Smooth muscle cell (in vitro differentiated cells): ENCODE data around the gene NID2. TPM values are rescaled to one million over a fixed set of nuclear protein-coding genes. Genes with fewer than 3 reads are reported as not detected.

Experiments used
- DNase-seq: peaks from one replicate; lab custom pipeline; 2025; ENCODE audit not compliant: unreplicated experiment; lab: John Stamatoyannopoulos, UW
- H2AFZ ChIP-seq: fragments of 200-600 bp; sonication (generic); 2 replicates; pipeline ENCODE4 v1.6.0; 2016; ENCODE audit warnings: antibody characterized with exemption, low read depth, mild to moderate bottlenecking
- H3F3A ChIP-seq: fragments of 200-600 bp; sonication (generic); 2 replicates; pipeline ENCODE4 v1.6.0; 2017; ENCODE audit warnings: antibody characterized with exemption, low read depth
- H3K27ac ChIP-seq: fragments of 200-600 bp; sonication (generic); 2 replicates; pipeline ENCODE4 v1.5.1; 2016; ENCODE audit warnings: low read depth, mild to moderate bottlenecking
- H3K27me3 ChIP-seq: fragments of 200-600 bp; sonication (generic); 2 replicates; pipeline ENCODE4 v1.6.1; 2016; ENCODE audit warnings: low read depth, mild to moderate bottlenecking
- H3K36me3 ChIP-seq: fragments of 200-600 bp; sonication (generic); 2 replicates; pipeline ENCODE4 v1.5.1; 2016; ENCODE audit warnings: low read depth
- H3K4me1 ChIP-seq: fragments of 200-600 bp; sonication (generic); 2 replicates; pipeline ENCODE4 v1.5.1; 2016; ENCODE audit warnings: low read depth
- H3K4me2 ChIP-seq: fragments of 200-600 bp; sonication (generic); 2 replicates; pipeline ENCODE4 v1.6.0; 2016; ENCODE audit warnings: mild to moderate bottlenecking
- H3K4me3 ChIP-seq: fragments of 200-600 bp; sonication (generic); 2 replicates; pipeline ENCODE4 v1.5.1; 2016; ENCODE audit warnings: mild to moderate bottlenecking
- H3K79me2 ChIP-seq: fragments of 200-600 bp; sonication (generic); 2 replicates; pipeline ENCODE4 v1.6.0; 2016; ENCODE audit warnings: low read depth, mild to moderate bottlenecking
- H3K9ac ChIP-seq: fragments of 200-600 bp; sonication (generic); 2 replicates; pipeline ENCODE4 v1.6.0; 2016; ENCODE audit warnings: low read depth
- H3K9me3 ChIP-seq: fragments of 200-600 bp; sonication (generic); replicated peaks from 2 replicates; pipeline ENCODE4 v1.5.1; 2016; ENCODE audit warnings: low read depth
- H4K20me1 ChIP-seq: fragments of 200-600 bp; sonication (generic); 2 replicates; pipeline ENCODE4 v1.6.0; 2016; ENCODE audit warnings: low read depth
- CTCF ChIP-seq: fragments of 200-600 bp; sonication (generic); IDR thresholded peaks from 2 replicates; pipeline ENCODE4 v1.5.1; 2017; ENCODE audit warnings: borderline replicate concordance, mild to moderate bottlenecking, antibody characterized with exemption; ENCODE audit not compliant: insufficient read depth, poor library complexity, severe bottlenecking
- WGBS: methylation state at CpG from one replicate; pipeline ENCODE4 v1.1.7; 2016; ENCODE audit warnings: low lambda C conversion rate; 5-methylcytosine and 5-hydroxymethylcytosine counted together
- polyA plus RNA-seq: library from polyadenylated mRNA; unstranded; fragments of >200 nt; fragmentation: Nextera tagmentation; extraction: Ambion mirVana; gene quantifications from 2 replicates; pipeline ENCODE4 v1.2.1, GENCODE V29; 2016
- total RNA-seq: library from RNA; depleted of rRNA; stranded (reverse); fragments of >200 nt; gene quantifications from 2 replicates; pipeline ENCODE4 v1.2.3, GENCODE V29; 2014

Gene NID2
- total and polyA plus RNA-seq, 2 experiments from 2014 or later = 196 to 229 TPM

DNA sequence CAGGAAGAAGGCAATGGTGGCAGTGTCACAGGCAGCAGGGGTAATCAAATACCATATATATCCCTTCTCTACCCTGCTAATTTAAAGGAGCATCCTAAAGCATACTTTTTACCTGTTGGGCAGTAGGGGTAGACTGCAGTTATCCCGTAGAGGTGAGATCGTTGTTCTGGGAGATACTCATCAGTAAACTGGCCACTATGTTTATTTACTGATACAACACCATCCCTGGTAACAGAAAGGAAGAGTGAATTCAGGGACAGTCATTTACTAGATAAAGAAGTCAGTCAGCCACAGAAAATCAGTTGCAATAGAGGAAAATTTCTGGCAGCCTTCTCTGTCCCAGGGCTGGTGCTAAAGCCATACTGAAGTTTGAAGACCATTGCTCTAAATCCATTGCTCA lies 63.2 kb downstream of the NID2 start:
- no peak for TF ChIP-seq CTCF
- no peak overlapping the region for H3K4me2 ChIP-seq
- H3K9me3 ChIP-seq = no peaks in the 10 kb centered on the region
- no peak overlapping the region for H3K4me3 ChIP-seq
- no peak overlapping the region for H2AFZ ChIP-seq
- 84% methylated on average over 2 of the region's 2 CpGs for WGBS
- H3F3A ChIP-seq = peaks cover 23% of the 10 kb centered on the region
- H3K36me3 ChIP-seq = peaks cover 54% of the 10 kb centered on the region
- DNase-seq = no peak
- H3K27ac ChIP-seq = no peak overlapping the region
- H3K9ac ChIP-seq = no peak overlapping the region
- H3K4me1 ChIP-seq = no peaks in the 10 kb centered on the region
- H3K79me2 ChIP-seq = peaks cover 13% of the 10 kb centered on the region
- H3K27me3 ChIP-seq = no peaks in the 10 kb centered on the region
- H4K20me1 ChIP-seq = no peaks in the 10 kb centered on the region

DNA sequence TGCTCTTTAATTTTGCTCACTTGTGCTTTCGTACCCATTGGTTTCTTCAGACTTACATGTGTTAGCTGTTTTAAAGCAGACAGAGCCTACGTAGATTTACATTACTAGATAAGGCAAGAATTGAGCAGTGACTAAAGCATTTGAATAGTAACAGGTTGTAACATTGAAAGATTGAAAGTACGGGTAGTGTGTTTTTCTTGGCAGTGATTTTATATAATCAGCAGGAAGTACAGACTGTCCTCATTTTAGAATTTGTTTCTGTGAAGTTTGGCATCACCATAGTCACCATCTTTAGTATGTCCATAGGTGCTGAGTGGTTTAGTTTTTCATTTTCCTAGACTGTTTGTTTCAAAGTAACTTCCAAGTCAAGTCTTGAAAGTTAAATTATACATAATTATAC lies 65.5 kb downstream of the NID2 start:
- DNase-seq = no peak
- no peak overlapping the region for H3K4me3 ChIP-seq
- H3K9me3 ChIP-seq = no peaks in the 10 kb centered on the region
- H4K20me1 ChIP-seq = no peaks in the 10 kb centered on the region
- no peak overlapping the region for H3K4me2 ChIP-seq
- TF ChIP-seq CTCF = no peak
- peaks cover 22% of the 10 kb centered on the region for H3F3A ChIP-seq
- H3K27me3 ChIP-seq = no peaks in the 10 kb centered on the region
- peaks cover 24% of the 10 kb centered on the region for H3K79me2 ChIP-seq
- WGBS = 65% methylated on average over 3 of the region's 3 CpGs
- peaks cover 41% of the 10 kb centered on the region for H3K36me3 ChIP-seq
- no peaks in the 10 kb centered on the region for H3K4me1 ChIP-seq
- no peak overlapping the region for H2AFZ ChIP-seq
- no peak overlapping the region for H3K9ac ChIP-seq
- H3K27ac ChIP-seq = peak overlapping the region; percentile 33

GRCh38 chr14:52002542-52002941 lies 66.3 kb downstream of the NID2 start:
- H3K4me3 ChIP-seq = no peak overlapping the region
- no peak for TF ChIP-seq CTCF
- peaks cover 32% of the 10 kb centered on the region for H3K79me2 ChIP-seq
- H4K20me1 ChIP-seq = no peaks in the 10 kb centered on the region
- no peaks in the 10 kb centered on the region for H3K9me3 ChIP-seq
- peaks cover 44% of the 10 kb centered on the region for H3K36me3 ChIP-seq
- H3K27ac ChIP-seq = peak overlapping the region; percentile 16
- no peak for DNase-seq
- no peak overlapping the region for H3K4me2 ChIP-seq
- WGBS = 87% methylated on average over 4 of the region's 4 CpGs
- H2AFZ ChIP-seq = no peak overlapping the region
- no peaks in the 10 kb centered on the region for H3K27me3 ChIP-seq
- H3F3A ChIP-seq = peaks cover 22% of the 10 kb centered on the region
- no peak overlapping the region for H3K9ac ChIP-seq
- H3K4me1 ChIP-seq = no peaks in the 10 kb centered on the region

- 90% methylated on average over 3 of the region's 3 CpGs for WGBS
- Histone ChIP-seq H3K4me2 (no peak overlapping the region), H3K36me3 (peaks cover 28% of the 10 kb centered on the region)
Observed at GRCh38 chr14:52000696-52001095, 68.2 kb downstream of the NID2 start.

More at GRCh38 chr14:52000696-52001095, 68.2 kb downstream of the NID2 start:
- Histone ChIP-seq H3K4me1 (no peaks in the 10 kb centered on the region), H3K4me3 (no peak overlapping the region), H3F3A (peaks cover 14% of the 10 kb centered on the region), H3K9ac (no peak overlapping the region), H3K27me3 (no peaks in the 10 kb centered on the region), H2AFZ (no peak overlapping the region), H3K27ac (peak overlapping the region; percentile 76), H3K79me2 (peaks cover 36% of the 10 kb centered on the region), H3K9me3 (no peaks in the 10 kb centered on the region), H4K20me1 (peaks cover 14% of the 10 kb centered on the region)
- DNase-seq = no peak
- TF ChIP-seq CTCF = no peak
